Karpas-422 (cell line): ENCODE data around the gene MAGEF1. TPM values are rescaled to one million over a fixed set of nuclear protein-coding genes. Genes with fewer than 3 reads are reported as not detected.

Experiments
- DNase-seq: peaks from one replicate; pipeline ENCODE4 v3.0.0-alpha.2; 2015
- H2AFZ ChIP-seq: fragments of 200-600 bp; sonication (generic); 2 replicates; pipeline ENCODE4 v1.6.1; 2014; ENCODE audit warnings: antibody characterized with exemption, low read length, mixed read lengths
- H3K27ac ChIP-seq: fragments of 200-600 bp; sonication (generic); 2 replicates; pipeline ENCODE4 v1.5.1; 2014; ENCODE audit warnings: mild to moderate bottlenecking, low read length, moderate library complexity
- H3K27me3 ChIP-seq: fragments of 200-600 bp; sonication (generic); 2 replicates; pipeline ENCODE4 v1.6.1; 2014; ENCODE audit warnings: low read length, mixed read lengths
- H3K36me3 ChIP-seq: fragments of 200-600 bp; sonication (generic); 2 replicates; pipeline ENCODE4 v1.6.1; 2014; ENCODE audit warnings: low read length, mixed read lengths; ENCODE audit not compliant: insufficient read depth
- H3K4me1 ChIP-seq: fragments of 200-600 bp; sonication (generic); 2 replicates; pipeline ENCODE4 v1.6.1; 2014; ENCODE audit warnings: mild to moderate bottlenecking, low read length, mixed read lengths
- H3K4me2 ChIP-seq: fragments of 200-600 bp; sonication (generic); 2 replicates; pipeline ENCODE4 v1.6.1; 2014; ENCODE audit warnings: low read length, low read depth, mild to moderate bottlenecking; ENCODE audit not compliant: poor library complexity, severe bottlenecking
- H3K4me3 ChIP-seq: fragments of 200-600 bp; sonication (generic); 2 replicates; pipeline ENCODE4 v1.5.1; 2014; ENCODE audit warnings: mild to moderate bottlenecking, antibody characterized with exemption, low read length, mixed read lengths
- H3K79me2 ChIP-seq: fragments of 200-600 bp; sonication (generic); 2 replicates; pipeline ENCODE4 v1.6.1; 2014; ENCODE audit warnings: mild to moderate bottlenecking, low read length, mixed read lengths
- H3K9ac ChIP-seq: fragments of 200-600 bp; sonication (generic); 2 replicates; pipeline ENCODE4 v1.6.0; 2014; ENCODE audit warnings: low read length
- H3K9me2 ChIP-seq: fragments of 200-600 bp; sonication (generic), shearing (Covaris generic); replicated peaks from 2 replicates; pipeline ENCODE4 v1.6.0; 2014; ENCODE audit warnings: mild to moderate bottlenecking, low read length, moderate library complexity; ENCODE audit not compliant: insufficient read depth
- H3K9me3 ChIP-seq: fragments of 300-700, 200-600 bp; sonication (generic); 2 replicates; pipeline ENCODE4 v1.6.1; 2014; ENCODE audit warnings: low read length, mixed read lengths
- H4K20me1 ChIP-seq: fragments of 200-600 bp; sonication (generic); 2 replicates; pipeline ENCODE4 v1.6.1; 2014; ENCODE audit warnings: mild to moderate bottlenecking, antibody characterized with exemption, low read length, low read depth; ENCODE audit not compliant: insufficient read depth
- total RNA-seq: library from RNA; depleted of rRNA; stranded (reverse); fragments of >200 nt; shearing (Covaris generic); gene quantifications from 2 replicates; pipeline ENCODE4 v1.2.3, GENCODE V29; 2014; ENCODE audit warnings: low replicate concordance

The MAGEF1 gene
- total RNA-seq, 1 experiment from 2014 or later: 50.8 TPM

DNA sequence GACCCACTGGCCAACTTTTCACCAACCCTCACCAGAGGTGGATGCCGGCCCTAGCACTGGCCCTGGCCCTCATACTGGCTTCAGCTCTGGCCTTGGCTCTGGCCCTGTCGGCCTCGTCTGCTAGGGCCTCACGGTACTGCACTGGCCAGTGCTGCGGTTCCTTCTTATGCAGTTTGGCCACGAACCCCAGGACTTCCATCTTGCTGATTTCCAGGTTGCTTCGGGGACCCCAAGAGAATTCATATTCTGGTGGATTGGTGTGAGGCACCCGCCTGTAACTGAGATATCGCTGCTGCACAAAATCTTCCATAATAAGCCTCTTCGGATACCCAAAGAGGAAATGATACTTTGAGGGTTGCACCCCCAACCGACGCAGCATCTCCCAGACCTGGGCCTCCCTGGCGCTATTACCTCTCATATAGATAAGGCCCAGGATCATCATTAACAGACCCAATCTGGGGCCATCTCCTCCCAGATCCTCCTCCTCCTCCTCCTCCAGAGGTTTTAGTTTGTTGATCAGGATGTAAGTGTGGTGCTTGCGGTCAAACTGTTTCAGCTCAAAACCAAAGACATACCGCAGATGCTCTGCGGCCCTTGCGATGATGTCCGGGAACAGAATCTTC is 883 bp downstream of the MAGEF1 start:
- peak overlapping the region; percentile 83 for H3K27ac ChIP-seq
- H3K36me3 ChIP-seq: peaks cover 17% of the 10 kb centered on the region
- H2AFZ ChIP-seq: peak overlapping the region; percentile 25; the same call in 1 of the 2 replicates
- DNase-seq: peak; percentile 97
- H3K4me1 ChIP-seq: peaks cover 35% of the 10 kb centered on the region
- H3K9me2 ChIP-seq: no peaks in the 10 kb centered on the region
- peak overlapping the region; percentile 77 for H3K4me3 ChIP-seq
- peaks cover 16% of the 10 kb centered on the region for H4K20me1 ChIP-seq
- H3K27me3 ChIP-seq: no peaks in the 10 kb centered on the region
- no peaks in the 10 kb centered on the region for H3K9me3 ChIP-seq
- H3K4me2 ChIP-seq: peak overlapping the region; percentile 91
- H3K79me2 ChIP-seq: peaks cover 16% of the 10 kb centered on the region
- H3K9ac ChIP-seq: peak overlapping the region; percentile 90

- H3K27me3 ChIP-seq: no peaks in the 10 kb centered on the region
- DNase-seq: no peak
- no peaks in the 10 kb centered on the region for H4K20me1 ChIP-seq
- no peak overlapping the region for H3K4me3 ChIP-seq
- no peaks in the 10 kb centered on the region for H3K36me3 ChIP-seq
- H3K9ac ChIP-seq: no peak overlapping the region
- H3K9me3 ChIP-seq: no peaks in the 10 kb centered on the region
- H3K27ac ChIP-seq: no peak overlapping the region
- H3K79me2 ChIP-seq: no peaks in the 10 kb centered on the region
- H3K4me1 ChIP-seq: peaks cover 10% of the 10 kb centered on the region
- no peaks in the 10 kb centered on the region for H3K9me2 ChIP-seq
- no peak overlapping the region for H2AFZ ChIP-seq
- no peak overlapping the region for H3K4me2 ChIP-seq
These were observed 8.2 kb downstream of the MAGEF1 start for GRCh38 chr3:184703657-184704056.

GRCh38 chr3:184700759-184701158 is 11.1 kb downstream of the MAGEF1 start:
- no peaks in the 10 kb centered on the region for H4K20me1 ChIP-seq
- H2AFZ ChIP-seq: no peak overlapping the region
- no peak for DNase-seq

DNA sequence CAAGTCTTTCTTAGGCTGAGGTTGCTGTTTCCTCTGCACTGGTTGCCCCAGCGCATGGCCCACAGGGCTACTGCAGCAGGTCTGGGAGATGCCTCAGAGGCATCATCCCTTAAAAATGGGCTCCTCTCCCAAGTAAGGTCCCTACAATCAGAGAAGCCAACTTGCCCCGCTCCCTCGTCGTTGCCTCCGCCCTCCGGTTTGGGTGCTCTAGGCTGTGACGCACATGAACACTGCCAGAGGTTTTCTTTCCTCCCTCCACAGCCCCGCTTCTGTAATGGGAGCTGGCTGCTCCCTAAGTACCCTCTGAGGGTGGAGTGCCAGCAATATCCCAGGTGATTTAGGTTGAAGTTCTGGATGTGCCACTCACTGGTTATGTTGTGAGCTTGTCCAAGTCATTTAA is 14.0 kb downstream of the MAGEF1 start:
- DNase-seq: no peak
- peaks cover 5% of the 10 kb centered on the region for H3K4me1 ChIP-seq
- no peaks in the 10 kb centered on the region for H4K20me1 ChIP-seq
- H3K4me2 ChIP-seq: no peak overlapping the region
- H3K27ac ChIP-seq: no peak overlapping the region
- no peak overlapping the region for H2AFZ ChIP-seq
- no peaks in the 10 kb centered on the region for H3K36me3 ChIP-seq
- no peak overlapping the region for H3K4me3 ChIP-seq
- H3K79me2 ChIP-seq: no peaks in the 10 kb centered on the region
- H3K27me3 ChIP-seq: no peaks in the 10 kb centered on the region
- no peak overlapping the region for H3K9ac ChIP-seq
- no peaks in the 10 kb centered on the region for H3K9me2 ChIP-seq
- H3K9me3 ChIP-seq: no peaks in the 10 kb centered on the region

More at GRCh38 chr3:184700759-184701158, 11.1 kb downstream of the MAGEF1 start:
- Histone ChIP-seq H3K4me2 (no peak overlapping the region), H3K4me1 (peaks cover 5% of the 10 kb centered on the region), H3K9ac (no peak overlapping the region), H3K79me2 (no peaks in the 10 kb centered on the region), H3K9me3 (no peaks in the 10 kb centered on the region), H3K9me2 (no peaks in the 10 kb centered on the region), H3K36me3 (no peaks in the 10 kb centered on the region), H3K4me3 (no peak overlapping the region), H3K27ac (no peak overlapping the region), H3K27me3 (no peaks in the 10 kb centered on the region)

DNA sequence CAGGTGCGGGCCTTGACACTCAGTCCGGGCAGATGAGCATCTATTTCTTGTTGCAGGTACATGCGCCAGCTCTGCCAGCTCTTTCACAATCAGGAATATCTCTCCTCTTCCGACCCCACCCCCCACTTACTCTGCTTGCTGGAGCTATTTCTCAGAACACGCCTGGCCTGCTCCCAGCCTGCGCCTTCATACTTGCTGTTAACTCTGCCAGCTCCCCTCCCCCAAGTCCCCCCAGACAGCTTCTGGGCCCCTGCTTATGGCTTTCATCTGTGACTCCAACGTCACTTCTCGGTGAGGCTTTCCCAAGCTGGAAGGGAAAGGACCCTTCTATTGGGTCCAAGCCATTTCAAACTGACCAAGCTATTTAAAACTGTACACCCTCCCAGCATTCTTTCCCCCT is 15.2 kb downstream of the MAGEF1 start:
- Histone ChIP-seq H3K9ac (no peak overlapping the region), H3K4me1 (peaks cover 14% of the 10 kb centered on the region), H3K27ac (no peak overlapping the region), H2AFZ (no peak overlapping the region), H3K27me3 (no peaks in the 10 kb centered on the region), H4K20me1 (no peaks in the 10 kb centered on the region), H3K79me2 (no peaks in the 10 kb centered on the region), H3K4me3 (no peak overlapping the region), H3K4me2 (no peak overlapping the region), H3K9me3 (no peaks in the 10 kb centered on the region), H3K36me3 (no peaks in the 10 kb centered on the region), H3K9me2 (no peaks in the 10 kb centered on the region)
- DNase-seq: no peak

- H4K20me1 ChIP-seq: 0 out of 2 replicates have a peak, but pooled peaks cover 4% of the 10 kb centered on the region
- no peaks in the 10 kb centered on the region for H3K9me3 ChIP-seq
- H3K27me3 ChIP-seq: no peaks in the 10 kb centered on the region
- no peak for DNase-seq
- no peaks in the 10 kb centered on the region for H3K79me2 ChIP-seq
- no peaks in the 10 kb centered on the region for H3K36me3 ChIP-seq
- H3K4me3 ChIP-seq: no peak overlapping the region
- no peak overlapping the region for H3K9ac ChIP-seq
- peaks cover 25% of the 10 kb centered on the region for H3K4me1 ChIP-seq
- no peak overlapping the region for H2AFZ ChIP-seq
- no peak overlapping the region for H3K27ac ChIP-seq
- no peak overlapping the region for H3K4me2 ChIP-seq
- no peaks in the 10 kb centered on the region for H3K9me2 ChIP-seq
These were observed 17.1 kb downstream of the MAGEF1 start for GRCh38 chr3:184694716-184695115.

DNA sequence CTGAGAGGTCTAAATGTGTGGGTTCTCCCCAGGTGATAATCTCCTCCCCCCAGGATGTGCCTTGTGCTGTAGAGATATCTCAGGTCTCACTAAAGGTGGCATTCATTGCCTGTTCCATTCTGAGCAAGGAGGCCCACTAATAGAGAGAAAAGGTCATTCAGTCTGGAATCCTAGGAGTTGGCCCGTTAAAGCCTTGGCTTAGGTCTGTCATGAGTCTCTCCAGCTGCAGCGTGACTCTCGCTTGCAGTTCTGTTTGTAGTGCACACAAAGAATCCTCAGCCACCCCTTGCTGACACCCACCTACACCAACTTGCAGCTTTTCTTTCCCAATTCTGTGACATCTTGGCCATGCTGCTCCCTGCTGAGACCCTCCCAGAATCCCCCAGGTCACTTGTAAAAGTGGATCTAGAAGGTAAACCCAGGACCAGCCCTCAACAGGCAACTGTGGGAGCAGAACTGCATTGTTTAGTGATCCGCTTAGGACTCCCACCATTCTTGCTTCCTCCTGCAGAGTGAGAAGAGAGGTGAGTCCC is 17.7 kb downstream of the MAGEF1 start:
- H3K27ac ChIP-seq: no peak overlapping the region
- 0 out of 2 replicates have a peak, but pooled peaks cover 4% of the 10 kb centered on the region for H4K20me1 ChIP-seq
- H3K9ac ChIP-seq: no peak overlapping the region
- no peaks in the 10 kb centered on the region for H3K36me3 ChIP-seq
- no peaks in the 10 kb centered on the region for H3K9me3 ChIP-seq
- H3K79me2 ChIP-seq: no peaks in the 10 kb centered on the region
- H2AFZ ChIP-seq: no peak overlapping the region
- no peak for DNase-seq
- no peak overlapping the region for H3K4me3 ChIP-seq
- H3K4me2 ChIP-seq: no peak overlapping the region
- no peaks in the 10 kb centered on the region for H3K9me2 ChIP-seq
- peaks cover 25% of the 10 kb centered on the region for H3K4me1 ChIP-seq
- no peaks in the 10 kb centered on the region for H3K27me3 ChIP-seq

- Histone ChIP-seq H3K4me3 (no peak overlapping the region), H3K27ac (no peak overlapping the region), H3K9me2 (no peaks in the 10 kb centered on the region), H3K79me2 (no peaks in the 10 kb centered on the region), H3K4me1 (peaks cover 25% of the 10 kb centered on the region), H3K9me3 (no peaks in the 10 kb centered on the region), H3K27me3 (no peaks in the 10 kb centered on the region), H2AFZ (no peak overlapping the region), H4K20me1 (0 out of 2 replicates have a peak, but pooled peaks cover 4% of the 10 kb centered on the region), H3K9ac (no peak overlapping the region), H3K36me3 (no peaks in the 10 kb centered on the region), H3K4me2 (no peak overlapping the region)
- DNase-seq: no peak
These were observed 18.6 kb downstream of the MAGEF1 start for GRCh38 chr3:184693011-184693975.
